COLO668 (cell line): ENCODE results near the gene ZDHHC12.
A peak's percentile ranks its signal among the peaks of the same experiment; 100 is the strongest.
"Not testable (repeated sequence)": the region's sequence is repeated elsewhere in the genome, so short reads cannot be mapped to it uniquely, and the experiment has no call there.

Experiments
- DNase-seq: peaks from one replicate; lab custom pipeline; 2025; ENCODE audit not compliant: unreplicated experiment; lab: John Stamatoyannopoulos, UW

Gene ZDHHC12

GRCh38 chr9:128712451-128713410 lies 11.2 kb downstream of the ZDHHC12 start:
- no peak for DNase-seq

GRCh38 chr9:128707446-128707845 lies 16.5 kb downstream of the ZDHHC12 start:
- no peak for DNase-seq

GRCh38 chr9:128706671-128707381 lies 17.1 kb downstream of the ZDHHC12 start:
- no peak for DNase-seq

GRCh38 chr9:128706045-128706444 lies 17.9 kb downstream of the ZDHHC12 start:
- DNase-seq = no peak

GRCh38 chr9:128705051-128705965 lies 18.6 kb downstream of the ZDHHC12 start:
- no peak for DNase-seq

GRCh38 chr9:128704356-128704670 lies 19.6 kb downstream of the ZDHHC12 start:
- no peak for DNase-seq

GRCh38 chr9:128703616-128704355 lies 20.1 kb downstream of the ZDHHC12 start:
- no peak for DNase-seq

GRCh38 chr9:128702949-128703615 lies 20.8 kb downstream of the ZDHHC12 start:
- DNase-seq = peak; percentile 31

- DNase-seq = peak; percentile 92
Observed at GRCh38 chr9:128702445-128702948, 21.4 kb downstream of the ZDHHC12 start, which contains the start of gene PKN3. PKN3 (plus strand) TSS chr9:128702503; CDS start chr9:128702916, 413 bp downstream.

GRCh38 chr9:128701227-128701854 lies 22.6 kb downstream of the ZDHHC12 start:
- no peak for DNase-seq

GRCh38 chr9:128699096-128699795 lies 24.7 kb downstream of the ZDHHC12 start:
- not testable (repeated sequence) for DNase-seq

- no peak for DNase-seq
Observed at GRCh38 chr9:128696923-128697707, 26.8 kb downstream of the ZDHHC12 start.

- no peak for DNase-seq
Observed at GRCh38 chr9:128694344-128694743, 29.6 kb downstream of the ZDHHC12 start.

GRCh38 chr9:128693738-128694137 lies 30.2 kb downstream of the ZDHHC12 start:
- not testable (repeated sequence) for DNase-seq

- DNase-seq = no peak
Observed at GRCh38 chr9:128690684-128691034, 33.3 kb downstream of the ZDHHC12 start.

- peak; percentile 49 for DNase-seq
Observed at GRCh38 chr9:128689820-128690683, 33.9 kb downstream of the ZDHHC12 start.

- DNase-seq = peak; percentile 87
Observed at GRCh38 chr9:128689293-128689774, 34.6 kb downstream of the ZDHHC12 start.
